HepG2 (cell line): Measurements from ENCODE around the gene DIPK1A. TPM values are rescaled to one million over a fixed set of nuclear protein-coding genes. Genes with fewer than 3 reads are reported as not detected.

Experiments used
- ATRX ChIP-seq: sonication (generic); formaldehyde crosslinking; IDR thresholded peaks from 2 replicates; pipeline ENCODE4 v1.4.0; 2020; ENCODE audit warnings: missing genetic modification reagents, borderline replicate concordance
- BHLHE40 ChIP-seq: IDR thresholded peaks from 2 replicates; pipeline ENCODE4 v1.6.1; 2011; ENCODE audit warnings: low read length, improper control_type of control experiment
- BRCA1 ChIP-seq: sonication (generic); formaldehyde crosslinking; IDR thresholded peaks from 2 replicates; pipeline ENCODE4 v1.4.0; 2020; ENCODE audit warnings: missing genetic modification reagents
- DMAP1 ChIP-seq: IDR thresholded peaks from 2 replicates; pipeline ENCODE4 v1.6.1; 2016
- EED ChIP-seq: sonication (generic); formaldehyde crosslinking; IDR thresholded peaks from 2 replicates; pipeline ENCODE4 v1.5.0; 2020; ENCODE audit warnings: mild to moderate bottlenecking, missing genetic modification reagents
- FOXA1 ChIP-seq, 2 experiments: fragments of 450-650 bp in 1 of 2; sonication (generic) in 1 of 2; formaldehyde crosslinking in 1 of 2; IDR thresholded peaks; 2 replicates each; pipeline versions ENCODE4 v1.4.0 to v1.6.1; 2016 to 2020; ENCODE audit warnings: missing genetic modification reagents in 1 of 2
- MAFK ChIP-seq, 2 experiments: IDR thresholded peaks in 1 of 2; conservative IDR thresholded peaks in 1 of 2; 2 replicates each; pipeline ENCODE4 v1.6.1; 2011; ENCODE audit warnings: improper control_type of control experiment in 2 of 2, low read length in 2 of 2
- MATR3 ChIP-seq: sonication (generic); formaldehyde crosslinking; IDR thresholded peaks from 2 replicates; pipeline ENCODE4 v1.4.0; 2020; ENCODE audit warnings: missing genetic modification reagents
- RAD51 ChIP-seq: fragments of 450-650 bp; IDR thresholded peaks from 2 replicates; pipeline ENCODE4 v1.6.1; 2016; ENCODE audit warnings: borderline replicate concordance
- TARDBP ChIP-seq: sonication (generic); formaldehyde crosslinking; IDR thresholded peaks from 2 replicates; pipeline ENCODE4 v1.8.0; 2022; ENCODE audit warnings: mild to moderate bottlenecking, missing genetic modification reagents
- WIZ ChIP-seq: sonication (generic); formaldehyde crosslinking; IDR thresholded peaks from 2 replicates; pipeline ENCODE4 v1.5.1; 2020; ENCODE audit warnings: mild to moderate bottlenecking, missing genetic modification reagents
- ZNF180 ChIP-seq: sonication (generic); formaldehyde crosslinking; IDR thresholded peaks from 2 replicates; pipeline ENCODE4 v1.4.0; 2020; ENCODE audit warnings: low read depth, missing genetic modification reagents, borderline replicate concordance
- ZNF282 ChIP-seq: fragments of 450-650 bp; IDR thresholded peaks from 2 replicates; pipeline ENCODE4 v1.6.1; 2018; ENCODE audit not compliant: partially characterized antibody
- ZNF350 ChIP-seq: sonication (generic); formaldehyde crosslinking; IDR thresholded peaks from 2 replicates; pipeline ENCODE4 v1.4.0; 2020; ENCODE audit warnings: mild to moderate bottlenecking, low read depth, missing genetic modification reagents, borderline replicate concordance
- ZNF432 ChIP-seq: sonication (generic); formaldehyde crosslinking; IDR thresholded peaks from 2 replicates; pipeline ENCODE4 v1.5.0; 2020; ENCODE audit warnings: missing genetic modification reagents, mild to moderate bottlenecking, borderline replicate concordance
- ZNF605 ChIP-seq: sonication (generic); formaldehyde crosslinking; IDR thresholded peaks from 2 replicates; pipeline ENCODE4 v1.8.0; 2022; ENCODE audit warnings: mild to moderate bottlenecking, missing genetic modification reagents
- ZNF839 ChIP-seq: sonication (generic); formaldehyde crosslinking; IDR thresholded peaks from 2 replicates; pipeline ENCODE4 v1.4.0; 2020; ENCODE audit warnings: missing genetic modification reagents, mild to moderate bottlenecking, borderline replicate concordance
- polyA plus RNA-seq, 8 experiments: library from polyadenylated mRNA; depleted of rRNA in 3 of 8; stranded (reverse) in 7 of 8; unstranded in 1 of 8; fragments of >200 nt; fragmentation: Illumina TruSeq in 4 of 8; extraction: Trizol in 4 of 8; gene quantifications; 2 replicates each; pipeline versions ENCODE4 v1.2.1 to v1.2.3, GENCODE V29; 2011 to 2016; ENCODE audit warnings: low read depth in 4 of 8, missing spikeins in 1 of 8, mixed read lengths in 1 of 8; ENCODE audit not compliant: insufficient read depth in 1 of 8
- total RNA-seq, 5 experiments: library from RNA; depleted of rRNA; stranded (reverse); fragments of >200 nt; fragmentation: Illumina TruSeq; extraction: Trizol; gene quantifications; 2 replicates each; pipeline ENCODE4 v1.2.3, GENCODE V29; 2016; ENCODE audit warnings: low read depth in 1 of 5
- TF ChIP-seq, protein P1 (sequence below): sonication (generic); formaldehyde crosslinking; IDR thresholded peaks from 2 replicates; pipeline ENCODE4 v1.8.1; 2023; ENCODE audit warnings: mild to moderate bottlenecking, moderate library complexity, missing genetic modification reagents
- TF ChIP-seq, protein P2 (sequence below): sonication (generic); formaldehyde crosslinking; IDR thresholded peaks from 2 replicates; pipeline ENCODE4 v1.4.0; 2020; ENCODE audit warnings: missing genetic modification reagents, mild to moderate bottlenecking, borderline replicate concordance
- TF ChIP-seq, protein P3 (sequence below): sonication (generic); formaldehyde crosslinking; IDR thresholded peaks from 2 replicates; pipeline ENCODE4 v1.5.1; 2020; ENCODE audit warnings: mild to moderate bottlenecking, missing genetic modification reagents, borderline replicate concordance
- TF ChIP-seq, protein P4 (sequence below): sonication (generic); formaldehyde crosslinking; IDR thresholded peaks from 2 replicates; pipeline ENCODE4 v1.5.0; 2020; ENCODE audit warnings: mild to moderate bottlenecking, missing genetic modification reagents
- TF ChIP-seq, protein P5 (sequence below): sonication (generic); formaldehyde crosslinking; IDR thresholded peaks from 2 replicates; pipeline ENCODE4 v1.5.0; 2020; ENCODE audit warnings: missing genetic modification reagents, mild to moderate bottlenecking, borderline replicate concordance

The DIPK1A gene
- total and polyA plus RNA-seq, 2 of the 13 experiments (the other 11 are each of a cell fraction or from before 2014, with no cell fraction given), result 8.4 TPM

DNA sequence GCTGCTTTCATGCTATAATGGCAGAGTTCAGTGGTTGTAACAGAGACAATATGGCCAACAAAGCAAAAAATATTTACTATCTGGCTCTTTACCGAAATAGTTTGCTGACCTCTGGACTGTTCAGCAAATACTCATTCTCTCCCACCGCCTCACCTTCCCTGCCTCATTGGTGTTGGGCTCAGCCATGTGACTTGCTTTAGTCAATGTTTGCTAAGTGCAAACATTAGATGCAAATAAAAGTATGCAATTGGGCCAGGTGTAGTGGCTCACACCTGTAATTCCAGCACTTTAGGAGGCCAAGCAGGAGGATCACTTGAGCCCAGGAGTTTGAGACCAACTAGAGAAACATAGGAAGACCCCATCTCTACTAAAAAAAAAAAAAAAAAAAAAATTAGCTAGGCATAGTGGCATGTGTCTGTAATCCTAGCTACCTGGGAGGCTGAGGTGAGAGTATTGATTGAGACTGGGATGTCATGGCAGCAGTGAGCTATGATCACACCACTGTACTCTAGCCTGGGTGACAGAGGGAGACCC, 74.3 kb downstream of the DIPK1A start (continued):
- no peak for TF ChIP-seq WIZ (CRISPR knock-in tag)
- TF ChIP-seq ZNF839 (CRISPR knock-in tag), result no peak
- TF ChIP-seq DMAP1 (CRISPR knock-in tag), result 0 out of 2 replicates have a peak, but pooled peaks have one; percentile 40
- TF ChIP-seq ATRX, result no peak
- peak; percentile 61 for TF ChIP-seq RAD51
- TF ChIP-seq, protein P1, sequence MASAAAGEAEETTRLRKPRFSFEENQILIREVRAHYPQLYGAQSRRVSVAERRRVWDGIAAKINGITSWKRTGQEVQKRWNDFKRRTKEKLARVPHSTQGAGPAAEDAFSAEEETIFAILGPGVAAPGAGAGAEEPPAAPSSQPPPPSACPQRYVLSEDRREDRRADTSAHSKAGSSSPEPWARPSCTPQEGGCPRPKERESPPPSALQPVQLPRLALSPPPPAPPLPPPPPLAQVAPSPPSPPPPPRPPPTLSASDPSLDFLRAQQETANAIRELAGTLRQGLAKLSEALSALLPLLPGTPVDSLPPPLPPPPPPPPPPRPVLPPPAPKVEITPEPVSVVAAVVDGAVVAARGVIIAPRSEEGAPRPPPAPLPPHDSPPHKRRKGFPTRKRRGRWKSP (CRISPR knock-in tag), result no peak
- TF ChIP-seq, protein P2, sequence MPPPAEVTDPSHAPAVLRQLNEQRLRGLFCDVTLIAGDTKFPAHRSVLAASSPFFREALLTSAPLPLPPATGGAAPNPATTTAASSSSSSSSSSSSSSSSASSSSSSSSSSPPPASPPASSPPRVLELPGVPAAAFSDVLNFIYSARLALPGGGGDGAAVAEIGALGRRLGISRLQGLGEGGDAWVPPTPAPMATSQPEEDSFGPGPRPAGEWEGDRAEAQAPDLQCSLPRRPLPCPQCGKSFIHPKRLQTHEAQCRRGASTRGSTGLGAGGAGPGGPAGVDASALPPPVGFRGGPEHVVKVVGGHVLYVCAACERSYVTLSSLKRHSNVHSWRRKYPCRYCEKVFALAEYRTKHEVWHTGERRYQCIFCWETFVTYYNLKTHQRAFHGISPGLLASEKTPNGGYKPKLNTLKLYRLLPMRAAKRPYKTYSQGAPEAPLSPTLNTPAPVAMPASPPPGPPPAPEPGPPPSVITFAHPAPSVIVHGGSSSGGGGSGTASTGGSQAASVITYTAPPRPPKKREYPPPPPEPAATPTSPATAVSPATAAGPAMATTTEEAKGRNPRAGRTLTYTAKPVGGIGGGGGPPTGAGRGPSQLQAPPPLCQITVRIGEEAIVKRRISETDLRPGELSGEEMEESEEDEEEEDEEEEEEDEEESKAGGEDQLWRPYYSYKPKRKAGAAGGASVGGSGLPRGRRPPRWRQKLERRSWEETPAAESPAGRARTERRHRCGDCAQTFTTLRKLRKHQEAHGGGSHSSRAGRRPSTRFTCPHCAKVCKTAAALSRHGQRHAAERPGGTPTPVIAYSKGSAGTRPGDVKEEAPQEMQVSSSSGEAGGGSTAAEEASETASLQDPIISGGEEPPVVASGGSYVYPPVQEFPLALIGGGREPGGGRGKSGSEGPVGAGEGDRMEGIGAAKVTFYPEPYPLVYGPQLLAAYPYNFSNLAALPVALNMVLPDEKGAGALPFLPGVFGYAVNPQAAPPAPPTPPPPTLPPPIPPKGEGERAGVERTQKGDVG (CRISPR knock-in tag), result no peak
- peak; percentile 14; the same call in 1 of the 2 replicates for TF ChIP-seq TARDBP (CRISPR knock-in tag)
- no peak for TF ChIP-seq ZNF350 (CRISPR knock-in tag)
- no peak for TF ChIP-seq BRCA1 (CRISPR knock-in tag)
- no peak for TF ChIP-seq EED (CRISPR knock-in tag)
- TF ChIP-seq, protein P3, sequence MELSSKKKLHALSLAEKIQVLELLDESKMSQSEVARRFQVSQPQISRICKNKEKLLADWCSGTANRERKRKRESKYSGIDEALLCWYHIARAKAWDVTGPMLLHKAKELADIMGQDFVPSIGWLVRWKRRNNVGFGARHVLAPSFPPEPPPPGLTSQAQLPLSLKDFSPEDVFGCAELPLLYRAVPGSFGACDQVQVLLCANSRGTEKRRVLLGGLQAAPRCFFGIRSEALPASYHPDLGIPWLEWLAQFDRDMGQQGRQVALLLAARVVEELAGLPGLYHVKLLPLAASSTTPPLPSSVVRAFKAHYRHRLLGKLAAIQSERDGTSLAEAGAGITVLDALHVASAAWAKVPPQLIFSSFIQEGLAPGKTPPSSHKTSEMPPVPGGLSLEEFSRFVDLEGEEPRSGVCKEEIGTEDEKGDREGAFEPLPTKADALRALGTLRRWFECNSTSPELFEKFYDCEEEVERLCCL (CRISPR knock-in tag), result no peak
- TF ChIP-seq ZNF180 (CRISPR knock-in tag), result no peak
- TF ChIP-seq BHLHE40, result 0 out of 2 replicates have a peak, but pooled peaks have one; percentile 24
- TF ChIP-seq ZNF432 (CRISPR knock-in tag), result no peak
- TF ChIP-seq ZNF605 (CRISPR knock-in tag), result 0 out of 2 replicates have a peak, but pooled peaks have one; percentile 48
- no peak for TF ChIP-seq ZNF282
- TF ChIP-seq MAFK (conservative IDR thresholded peaks at IDR 0.05 in 1 of 2, IDR thresholded peaks at IDR 0.05 in 1 of 2; ENCODE audit: low read length in 2 of 2), result peak in 1 of 2 experiments; percentile 59; a peak in 2 of 4 replicates
- TF ChIP-seq, protein P4, sequence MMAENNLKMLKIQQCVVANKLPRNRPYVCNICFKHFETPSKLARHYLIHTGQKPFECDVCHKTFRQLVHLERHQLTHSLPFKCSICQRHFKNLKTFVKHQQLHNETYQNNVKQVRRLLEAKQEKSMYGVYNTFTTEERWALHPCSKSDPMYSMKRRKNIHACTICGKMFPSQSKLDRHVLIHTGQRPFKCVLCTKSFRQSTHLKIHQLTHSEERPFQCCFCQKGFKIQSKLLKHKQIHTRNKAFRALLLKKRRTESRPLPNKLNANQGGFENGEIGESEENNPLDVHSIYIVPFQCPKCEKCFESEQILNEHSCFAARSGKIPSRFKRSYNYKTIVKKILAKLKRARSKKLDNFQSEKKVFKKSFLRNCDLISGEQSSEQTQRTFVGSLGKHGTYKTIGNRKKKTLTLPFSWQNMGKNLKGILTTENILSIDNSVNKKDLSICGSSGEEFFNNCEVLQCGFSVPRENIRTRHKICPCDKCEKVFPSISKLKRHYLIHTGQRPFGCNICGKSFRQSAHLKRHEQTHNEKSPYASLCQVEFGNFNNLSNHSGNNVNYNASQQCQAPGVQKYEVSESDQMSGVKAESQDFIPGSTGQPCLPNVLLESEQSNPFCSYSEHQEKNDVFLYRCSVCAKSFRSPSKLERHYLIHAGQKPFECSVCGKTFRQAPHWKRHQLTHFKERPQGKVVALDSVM (CRISPR knock-in tag), result peak; percentile 64
- TF ChIP-seq FOXA1 (IDR thresholded peaks at IDR 0.05), result peak; percentile 73
- peak; percentile 81 for TF ChIP-seq FOXA1 (CRISPR knock-in tag; IDR thresholded peaks at IDR 0.05)
- no peak for TF ChIP-seq MATR3
- TF ChIP-seq, protein P5, sequence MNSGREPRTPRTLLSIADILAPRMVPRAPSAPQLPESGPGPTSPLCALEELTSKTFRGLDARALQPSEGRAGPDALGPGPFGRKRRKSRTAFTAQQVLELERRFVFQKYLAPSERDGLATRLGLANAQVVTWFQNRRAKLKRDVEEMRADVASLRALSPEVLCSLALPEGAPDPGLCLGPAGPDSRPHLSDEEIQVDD (CRISPR knock-in tag), result no peak
